NCI-H82 (cell line): ENCODE measurements around the gene ZDBF2.
A peak's percentile ranks its signal among the peaks of the same experiment; 100 is the strongest.
"Not testable (repeated sequence)": the region's sequence is repeated elsewhere in the genome, so short reads cannot be mapped to it uniquely, and the experiment has no call there.

Experiments
- DNase-seq: peaks from one replicate; lab custom pipeline; 2025; lab: John Stamatoyannopoulos, UW

ZDBF2 gene

GRCh38 chr2:206259376-206260187 is 14.9 kb upstream of the ZDBF2 start:
- DNase-seq, result no peak

- DNase-seq, result peak; percentile 38
Observed at GRCh38 chr2:206260188-206261012, 14.1 kb upstream of the ZDBF2 start.

- DNase-seq, result no peak
Observed at GRCh38 chr2:206263959-206264603, 10.4 kb upstream of the ZDBF2 start.

- DNase-seq, result no peak
Observed at GRCh38 chr2:206266130-206267125, 8.0 kb upstream of the ZDBF2 start.

GRCh38 chr2:206267567-206267966 is 6.9 kb upstream of the ZDBF2 start:
- DNase-seq, result no peak

- no peak for DNase-seq
Observed at GRCh38 chr2:206271065-206271464, 3.4 kb upstream of the ZDBF2 start.

- DNase-seq, result no peak
Observed at GRCh38 chr2:206273905-206274304, 558 bp upstream of the ZDBF2 start.

GRCh38 chr2:206275312-206276055 is 1.0 kb downstream of the ZDBF2 start:
- DNase-seq, result peak; percentile 78

- DNase-seq, result peak; percentile 64
Observed at GRCh38 chr2:206276169-206276942, 1.9 kb downstream of the ZDBF2 start.

- DNase-seq, result no peak
Observed at GRCh38 chr2:206277503-206277902, 3.0 kb downstream of the ZDBF2 start.

- DNase-seq, result no peak
Observed at GRCh38 chr2:206282746-206283145, 8.3 kb downstream of the ZDBF2 start.

GRCh38 chr2:206287197-206287596 is 12.7 kb downstream of the ZDBF2 start:
- no peak for DNase-seq

- DNase-seq, result no peak
Observed at GRCh38 chr2:206289391-206289790, 14.9 kb downstream of the ZDBF2 start.

GRCh38 chr2:206296128-206296527 is 21.7 kb downstream of the ZDBF2 start:
- no peak for DNase-seq

GRCh38 chr2:206299608-206300007 is 25.1 kb downstream of the ZDBF2 start:
- DNase-seq, result not testable (repeated sequence)

- DNase-seq, result no peak
Observed at GRCh38 chr2:206305523-206306245, 31.2 kb downstream of the ZDBF2 start.

- DNase-seq, result peak; percentile 31
Observed at GRCh38 chr2:206311026-206311425, 36.6 kb downstream of the ZDBF2 start.

- no peak for DNase-seq
Observed at GRCh38 chr2:206316141-206316540, 41.7 kb downstream of the ZDBF2 start.

- DNase-seq, result no peak
Observed at GRCh38 chr2:206323033-206323432, 48.6 kb downstream of the ZDBF2 start.
